HG02678 (cell line): Measurements from ENCODE around the gene EHD3.
A peak's percentile ranks its signal among the peaks of the same experiment; 100 is the strongest.

Experiments
- ATAC-seq: cut with Tn5 transposase; IDR thresholded peaks from one replicate; pipeline ENCODE4 v1.9.1; 2021; ENCODE audit warnings: mild to moderate bottlenecking, moderate library complexity; ENCODE audit not compliant: unreplicated experiment

EHD3 gene

GRCh38 chr2:31233741-31234682 lies at the start of gene EHD3:
TSS of gene EHD3 (plus strand) at chr2:31234152. CDS start at chr2:31234622, 470 bp downstream.
- peak; percentile 99 for ATAC-seq

DNA sequence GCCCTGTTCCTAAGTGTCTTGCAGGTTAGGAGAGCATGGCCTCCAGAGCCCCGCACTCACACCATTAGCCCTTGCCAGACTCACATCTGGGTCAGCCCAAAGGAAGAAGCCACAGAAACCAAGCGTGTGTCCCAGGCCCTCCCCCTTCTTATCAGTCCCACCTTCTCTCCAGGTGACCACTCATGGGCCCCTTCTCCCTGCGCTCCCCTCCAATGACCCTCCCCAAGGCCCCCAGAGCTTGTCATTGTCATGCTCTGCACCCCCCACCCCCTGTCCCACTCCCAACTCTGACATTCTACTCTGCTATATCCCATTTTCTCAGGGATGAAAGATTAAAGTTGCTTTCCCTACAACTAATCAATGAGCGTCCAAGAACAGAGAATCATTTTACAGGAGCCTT lies 46.8 kb upstream of the EHD3 start:
- ATAC-seq = no peak

DNA sequence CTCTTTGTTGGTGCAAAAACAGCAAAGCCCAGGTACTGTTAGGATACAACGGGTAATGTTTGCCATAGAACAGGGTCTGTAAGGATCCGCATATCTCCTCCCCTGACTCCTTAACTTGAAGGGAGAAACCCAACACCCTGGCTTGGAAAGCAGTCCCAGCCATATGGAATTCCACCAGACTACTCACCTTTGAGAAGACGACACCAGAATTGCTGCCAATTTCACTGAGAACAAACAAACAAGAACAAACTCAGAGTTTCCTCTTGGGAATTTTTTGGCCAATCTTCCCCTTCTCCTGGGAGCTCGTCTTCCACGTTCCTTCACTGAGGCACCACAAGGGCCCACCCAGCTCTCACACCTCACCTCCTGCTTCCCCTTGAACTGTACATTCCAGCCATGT lies 45.8 kb upstream of the EHD3 start:
- no peak for ATAC-seq

- no peak for ATAC-seq
Measured at GRCh38 chr2:31189141-31189540, 44.8 kb upstream of the EHD3 start.

- no peak for ATAC-seq
Measured at GRCh38 chr2:31190188-31190587, 43.8 kb upstream of the EHD3 start.

- no peak for ATAC-seq
Measured at GRCh38 chr2:31191931-31192330, 42.0 kb upstream of the EHD3 start.

DNA sequence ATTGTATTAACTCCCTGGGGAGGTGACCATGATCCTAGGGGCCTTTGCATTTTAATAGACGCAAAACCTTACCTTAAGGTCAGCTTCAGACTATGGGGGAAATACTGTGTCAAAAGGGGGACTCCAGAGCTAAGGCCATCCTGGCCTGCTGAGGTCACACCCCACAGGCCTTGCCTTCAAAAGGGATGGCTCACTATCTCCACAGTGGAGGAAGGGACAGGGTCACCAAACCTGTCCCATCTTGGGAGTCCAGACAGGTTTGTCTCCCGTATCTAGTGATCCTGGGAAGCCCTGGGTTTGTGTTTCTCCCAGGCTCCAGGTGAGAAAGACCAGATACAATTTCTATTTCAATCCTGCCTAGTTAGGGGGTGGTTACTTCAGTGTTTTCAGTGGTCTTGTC lies 41.6 kb upstream of the EHD3 start:
- no peak for ATAC-seq

DNA sequence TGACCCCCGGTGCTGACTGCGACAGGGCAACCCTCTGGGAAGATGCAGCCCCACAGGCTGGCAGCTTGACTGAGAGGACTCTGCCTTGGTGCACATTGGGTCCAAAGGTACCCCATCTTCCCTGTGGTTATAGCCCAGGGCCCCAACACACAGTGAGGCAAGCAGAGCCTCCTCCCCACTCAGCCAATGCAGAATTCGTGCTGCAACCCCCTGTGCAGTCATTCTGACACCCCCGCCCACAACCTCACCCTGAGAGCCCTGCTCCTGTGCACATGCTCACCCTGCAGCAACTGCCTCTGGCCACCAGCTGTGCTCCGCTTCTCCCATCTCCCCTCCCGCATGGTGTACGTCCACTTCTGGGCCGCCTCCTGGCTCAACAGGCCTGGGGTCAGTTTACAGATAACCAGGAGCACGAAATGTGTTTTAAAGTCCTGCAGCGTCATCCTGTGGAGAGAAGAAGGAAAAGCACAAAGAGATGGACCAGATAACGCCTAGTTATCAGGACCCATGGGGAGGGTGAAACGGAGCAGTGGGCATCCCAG lies 41.0 kb upstream of the EHD3 start:
- ATAC-seq = no peak

DNA sequence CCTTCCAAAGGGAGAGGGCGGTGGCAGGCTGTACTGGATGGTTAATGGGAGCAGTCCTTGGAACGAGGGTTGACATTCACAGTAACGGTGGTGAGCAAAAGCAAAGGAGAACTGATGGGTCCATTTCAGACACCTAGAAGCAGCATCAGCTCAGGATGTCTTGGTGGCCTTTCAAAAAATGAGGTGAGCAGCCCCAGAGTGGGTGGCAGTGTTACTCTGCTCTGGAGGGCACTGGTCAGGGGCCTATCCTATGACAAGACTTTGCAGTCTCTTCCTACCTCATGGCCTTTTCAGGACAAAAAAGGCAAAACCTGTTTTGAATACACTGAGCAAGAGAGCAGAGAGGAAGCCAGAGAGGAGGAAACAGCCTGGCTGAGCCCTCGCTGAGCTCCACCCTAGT lies 40.1 kb upstream of the EHD3 start:
- no peak for ATAC-seq

DNA sequence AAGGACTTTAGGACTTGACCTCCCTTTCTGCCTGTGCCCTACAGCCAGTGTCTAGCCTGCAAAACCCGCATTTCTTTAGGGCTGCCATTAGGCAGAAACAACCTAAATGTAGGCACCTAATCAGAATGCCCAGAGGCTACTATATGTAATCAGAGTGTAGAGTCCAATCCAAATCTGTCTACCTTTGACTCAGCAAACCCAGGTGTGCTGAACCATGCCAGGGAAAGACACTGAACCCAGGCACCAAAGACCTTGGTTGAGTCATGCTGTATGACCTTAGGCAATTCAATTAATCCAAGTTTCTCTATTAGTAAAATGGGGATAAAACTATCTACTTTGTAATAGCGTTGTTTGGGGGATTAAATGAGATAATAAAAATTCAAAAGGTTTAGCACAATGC lies 37.3 kb upstream of the EHD3 start:
- ATAC-seq = no peak

- ATAC-seq = no peak
Measured at GRCh38 chr2:31197166-31197565, 36.8 kb upstream of the EHD3 start.

DNA sequence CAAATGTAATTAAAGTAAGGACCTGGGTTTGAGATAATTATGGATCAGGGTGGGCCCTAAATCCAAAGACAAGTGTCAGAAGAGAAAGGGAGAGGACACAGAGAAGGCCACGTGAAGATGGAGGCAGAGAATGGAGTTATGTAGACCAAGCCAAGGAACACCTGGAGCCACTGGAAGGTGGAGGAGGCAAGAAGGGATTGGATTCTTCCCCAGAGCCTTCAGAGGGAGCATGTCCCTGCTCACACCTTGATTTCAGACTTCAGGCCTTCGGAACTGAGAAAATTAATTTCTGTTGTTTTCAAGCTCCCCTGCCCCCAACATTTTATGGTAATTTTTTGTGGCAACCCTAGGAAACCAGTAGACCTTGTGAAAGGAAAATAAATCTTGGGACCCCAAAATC lies 36.3 kb upstream of the EHD3 start:
- ATAC-seq = no peak

DNA sequence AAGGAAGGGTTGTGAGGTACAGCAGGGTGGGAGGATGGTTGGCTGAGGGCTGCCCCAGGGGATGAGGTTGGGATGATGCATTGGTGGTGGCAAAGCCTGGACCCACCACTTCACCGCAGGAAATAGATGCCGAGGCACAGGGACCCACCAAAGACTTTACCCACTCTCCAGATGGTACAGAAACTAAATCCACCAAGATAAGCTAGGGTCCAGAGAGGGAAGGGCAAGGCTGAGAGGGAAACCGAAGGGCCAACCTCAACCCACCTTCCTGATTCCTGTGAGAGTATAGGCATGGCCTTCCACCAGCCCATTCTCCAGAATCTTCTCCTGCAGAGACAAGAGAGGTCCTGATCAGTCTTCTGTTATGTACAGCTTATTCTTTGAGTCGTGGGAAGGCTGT lies 34.7 kb upstream of the EHD3 start:
- no peak for ATAC-seq

DNA sequence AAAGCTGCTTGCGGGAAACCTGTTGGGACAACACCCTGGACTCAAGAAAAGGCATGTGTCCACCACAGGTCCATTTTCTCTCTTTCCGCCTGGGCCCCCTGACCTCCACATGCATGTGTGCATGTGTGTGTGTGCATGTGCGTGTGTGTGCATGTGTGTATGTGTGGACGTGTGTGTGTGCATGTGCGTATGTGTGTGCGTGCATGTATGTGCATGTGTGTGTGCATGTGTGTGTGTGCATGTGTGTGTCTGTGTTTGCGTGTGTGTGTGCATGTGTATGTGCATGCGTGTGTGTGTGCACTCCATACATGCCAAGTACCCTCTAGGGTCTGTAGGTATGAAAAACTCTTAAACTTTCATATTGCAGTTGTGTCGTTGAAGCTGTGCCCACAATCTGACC lies 33.0 kb upstream of the EHD3 start:
- no peak for ATAC-seq

DNA sequence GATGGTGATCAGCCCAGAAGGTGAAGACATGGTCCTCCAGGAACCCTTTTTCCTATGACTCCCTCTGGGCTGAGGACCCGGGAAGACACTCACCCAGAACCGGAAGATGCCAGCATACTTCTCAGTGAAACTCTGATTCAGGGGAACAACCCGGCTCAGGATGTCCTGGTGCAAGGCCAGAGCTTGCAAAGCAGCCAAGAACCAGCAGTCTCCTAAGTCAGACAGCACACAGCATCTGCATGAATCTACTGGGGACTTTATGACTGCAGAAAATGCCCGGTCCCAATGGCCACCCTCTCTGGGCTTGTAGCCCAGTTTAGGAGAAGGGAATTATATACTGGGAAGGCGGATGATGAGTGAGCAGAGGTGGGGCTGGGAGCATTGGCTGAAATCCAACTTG lies 31.9 kb upstream of the EHD3 start:
- ATAC-seq = no peak

GRCh38 chr2:31202833-31203232 lies 31.1 kb upstream of the EHD3 start:
- no peak for ATAC-seq

GRCh38 chr2:31203916-31204315 lies 30.0 kb upstream of the EHD3 start:
- no peak for ATAC-seq

DNA sequence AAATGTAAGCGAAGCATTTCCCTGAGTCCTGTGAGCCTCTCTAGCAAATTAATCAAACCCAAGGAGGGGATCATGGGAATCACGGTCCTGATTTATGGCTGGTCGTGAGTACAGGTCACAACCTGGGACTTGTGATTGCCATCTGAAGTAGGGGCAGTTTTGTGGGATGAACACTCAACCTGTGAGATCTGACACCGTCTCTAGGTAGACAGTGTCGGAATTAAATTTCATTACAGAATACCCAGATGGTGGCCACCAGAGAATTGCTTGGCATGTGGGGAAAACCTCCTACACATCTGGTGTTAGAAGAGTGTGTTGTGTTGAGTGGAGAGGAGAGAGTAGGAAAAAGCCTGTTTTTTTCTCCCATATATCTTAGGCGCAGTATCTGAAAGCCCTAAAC lies 29.2 kb upstream of the EHD3 start:
- no peak for ATAC-seq

DNA sequence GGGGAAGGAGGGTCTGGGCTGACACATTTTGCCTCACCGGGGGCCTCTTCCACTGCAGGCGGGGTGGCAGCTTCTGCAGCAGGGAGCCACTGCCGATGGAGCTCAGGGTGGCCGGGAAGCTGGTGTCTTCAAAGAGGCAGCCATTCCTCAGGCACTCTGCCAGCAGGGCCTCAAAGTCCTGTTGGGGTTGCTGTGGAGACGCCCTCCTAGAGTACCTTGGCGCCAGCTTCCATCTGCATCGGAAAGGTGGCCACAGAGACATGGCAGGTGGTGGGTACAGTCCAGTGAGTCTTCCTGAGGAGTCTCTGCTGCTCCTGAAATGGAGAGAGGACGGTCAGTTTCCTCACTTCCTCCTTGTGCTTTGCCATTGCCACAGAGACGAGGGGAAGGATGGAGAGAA lies 28.8 kb upstream of the EHD3 start:
- ATAC-seq = no peak

DNA sequence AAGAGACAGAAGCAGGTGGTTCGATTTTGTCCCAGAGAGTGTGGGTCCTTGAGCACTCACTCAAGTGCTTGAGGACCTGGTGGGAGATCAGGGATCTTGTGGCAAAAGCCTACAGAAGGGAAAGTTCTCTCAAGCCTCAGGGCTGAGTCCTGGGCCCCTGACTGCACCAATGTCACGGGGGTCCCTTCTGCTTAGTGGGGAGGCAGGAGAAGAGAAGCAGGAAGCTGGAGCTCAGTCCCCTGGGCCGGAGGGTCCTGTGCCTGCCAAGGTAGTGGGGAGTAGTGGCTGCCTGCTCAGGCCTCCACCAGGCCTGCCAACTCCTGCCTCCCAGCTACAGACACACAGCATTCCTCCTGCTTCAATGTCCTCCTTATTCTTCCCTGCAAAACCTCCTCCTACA lies 28.3 kb upstream of the EHD3 start:
- no peak for ATAC-seq

DNA sequence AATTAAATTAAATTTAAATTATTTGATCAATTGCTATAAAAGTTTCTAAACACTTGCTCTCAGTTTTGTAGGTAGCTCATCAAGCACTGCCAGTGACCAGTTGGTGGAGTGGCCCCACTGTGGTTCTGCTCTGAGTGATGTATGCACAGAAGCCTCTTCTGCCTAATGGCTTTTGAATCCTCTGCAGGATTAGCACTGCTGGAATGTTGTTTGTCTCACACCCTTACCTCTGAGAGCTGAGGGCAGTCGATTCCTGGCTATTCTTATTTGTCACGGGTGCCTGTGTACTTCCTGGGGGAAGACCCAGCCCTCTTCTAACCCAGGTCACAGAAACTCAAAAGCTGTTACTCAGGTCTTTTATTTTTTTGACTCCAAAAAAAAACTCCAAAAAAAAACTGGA lies 26.2 kb upstream of the EHD3 start:
- no peak for ATAC-seq

DNA sequence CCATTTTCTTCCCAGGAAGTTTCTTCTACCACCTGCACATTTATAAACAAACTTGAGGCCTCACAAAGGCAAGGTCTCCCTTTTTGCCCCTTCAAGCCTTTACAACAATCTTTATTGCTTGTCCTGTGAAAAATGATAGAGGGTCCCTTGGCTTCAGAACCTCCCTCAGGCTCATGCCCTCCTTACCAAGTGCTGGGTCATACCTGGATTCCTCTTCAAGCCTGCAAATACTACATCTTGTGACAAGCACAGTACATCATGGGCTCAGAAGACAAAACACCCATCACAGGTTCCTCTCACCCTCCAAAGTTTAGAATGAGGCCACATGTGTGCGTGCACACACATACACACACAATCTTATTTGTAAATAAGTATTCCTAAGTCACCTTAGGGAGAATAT lies 25.7 kb upstream of the EHD3 start:
- ATAC-seq = no peak
